MM.1S (cell line): ENCODE data around the gene OBSCN.

Experiments
- EZH2 ChIP-seq: fragments of 300-600 bp; sonication (generic); optimal IDR thresholded peaks from 2 replicates; pipeline ENCODE3; 2017; ENCODE audit warnings: low read depth, mild to moderate bottlenecking, antibody characterized with exemption, low read length, mixed read lengths
- EZH2phosphoT487 ChIP-seq: fragments of 300-600 bp; sonication (generic); IDR thresholded peaks from 2 replicates; pipeline ENCODE4 v1.6.1; 2018; ENCODE audit warnings: antibody characterized with exemption, low read length
- TF ChIP-seq, protein P1 (sequence below): fragments of 300-600 bp; sonication (generic); IDR thresholded peaks from 2 replicates; pipeline ENCODE4 v1.5.1; 2016; ENCODE audit warnings: antibody characterized with exemption, low read length, mixed read lengths

DNA sequence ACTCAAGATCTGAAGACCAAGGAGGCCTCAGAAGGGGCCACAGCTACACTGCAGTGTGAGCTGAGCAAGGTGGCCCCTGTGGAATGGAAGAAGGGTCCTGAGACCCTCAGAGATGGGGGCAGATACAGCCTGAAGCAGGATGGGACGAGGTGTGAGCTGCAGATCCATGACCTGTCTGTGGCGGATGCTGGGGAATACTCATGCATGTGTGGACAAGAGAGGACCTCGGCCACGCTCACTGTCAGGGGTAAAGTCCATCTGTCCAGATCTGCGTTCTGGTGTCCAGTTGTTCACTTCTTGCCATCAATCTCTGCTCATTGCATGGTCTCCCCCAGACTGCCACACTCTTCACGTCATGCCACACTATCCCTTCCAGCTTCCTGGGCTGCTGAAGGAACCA lies 90.6 kb downstream of the OBSCN start:
- TF ChIP-seq, protein P1, sequence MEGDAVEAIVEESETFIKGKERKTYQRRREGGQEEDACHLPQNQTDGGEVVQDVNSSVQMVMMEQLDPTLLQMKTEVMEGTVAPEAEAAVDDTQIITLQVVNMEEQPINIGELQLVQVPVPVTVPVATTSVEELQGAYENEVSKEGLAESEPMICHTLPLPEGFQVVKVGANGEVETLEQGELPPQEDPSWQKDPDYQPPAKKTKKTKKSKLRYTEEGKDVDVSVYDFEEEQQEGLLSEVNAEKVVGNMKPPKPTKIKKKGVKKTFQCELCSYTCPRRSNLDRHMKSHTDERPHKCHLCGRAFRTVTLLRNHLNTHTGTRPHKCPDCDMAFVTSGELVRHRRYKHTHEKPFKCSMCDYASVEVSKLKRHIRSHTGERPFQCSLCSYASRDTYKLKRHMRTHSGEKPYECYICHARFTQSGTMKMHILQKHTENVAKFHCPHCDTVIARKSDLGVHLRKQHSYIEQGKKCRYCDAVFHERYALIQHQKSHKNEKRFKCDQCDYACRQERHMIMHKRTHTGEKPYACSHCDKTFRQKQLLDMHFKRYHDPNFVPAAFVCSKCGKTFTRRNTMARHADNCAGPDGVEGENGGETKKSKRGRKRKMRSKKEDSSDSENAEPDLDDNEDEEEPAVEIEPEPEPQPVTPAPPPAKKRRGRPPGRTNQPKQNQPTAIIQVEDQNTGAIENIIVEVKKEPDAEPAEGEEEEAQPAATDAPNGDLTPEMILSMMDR, result no peak
- no peak for TF ChIP-seq EZH2
- no peak for TF ChIP-seq EZH2phosphoT487
